MCF 10A (cell line): ENCODE results near the gene BCAS3. TPM values are rescaled to one million over a fixed set of nuclear protein-coding genes. Genes with fewer than 3 reads are reported as not detected.
A peak's percentile ranks its signal among the peaks of the same experiment; 100 is the strongest.

Experiments used
- BruUV-seq: library from RNA; stranded (reverse); fragments of 400-500 nt; replicated peaks from 2 replicates; lab custom pipeline; 2021; lab: Mats Ljungman, UMichigan
- CTCF ChIA-PET: fragments of 300-600 bp; sonication (Branson Sonifier 250); formaldehyde crosslinking; extraction: SDS; loops from one replicate; lab custom pipeline; 2021; ENCODE audit warnings: antibody characterized with exemption, inconsistent platforms; lab: Yijun Ruan, JAX
- POLR2A ChIA-PET: fragments of 300-600, 350-650 bp; sonication (Branson Sonifier 250); formaldehyde crosslinking; extraction: SDS; loops from one replicate; lab custom pipeline; 2020; ENCODE audit warnings: antibody characterized with exemption, inconsistent platforms; lab: Yijun Ruan, JAX
- DNase-seq: peaks from one replicate; pipeline ENCODE4 v3.0.0-alpha.2; 2018; ENCODE audit not compliant: unreplicated experiment
- H3K27ac Mint-ChIP-seq: one replicate; pipeline ENCODE4 v1.8.0; 2022; ENCODE audit warnings: mild to moderate bottlenecking, low read depth, mixed read lengths; ENCODE audit not compliant: unreplicated experiment
- H3K27me3 Mint-ChIP-seq: one replicate; pipeline ENCODE4 v1.8.0; 2022; ENCODE audit warnings: mixed read lengths; ENCODE audit not compliant: insufficient read depth, unreplicated experiment
- H3K36me3 Mint-ChIP-seq: one replicate; pipeline ENCODE4 v1.8.0; 2022; ENCODE audit warnings: mild to moderate bottlenecking, moderate library complexity, mixed read lengths; ENCODE audit not compliant: insufficient read depth, unreplicated experiment
- H3K4me1 Mint-ChIP-seq: one replicate; pipeline ENCODE4 v1.8.0; 2022; ENCODE audit warnings: mixed read lengths; ENCODE audit not compliant: insufficient read depth, unreplicated experiment
- H3K4me3 Mint-ChIP-seq: one replicate; pipeline ENCODE4 v1.8.0; 2022; ENCODE audit warnings: mild to moderate bottlenecking, moderate library complexity, mixed read lengths; ENCODE audit not compliant: unreplicated experiment
- H3K9me3 Mint-ChIP-seq: one replicate; pipeline ENCODE4 v1.8.0; 2022; ENCODE audit warnings: mixed read lengths; ENCODE audit not compliant: unreplicated experiment
- intact Hi-C: fragments of 100-400 bp; cut with micrococcal nuclease; formaldehyde crosslinking; loops from 2 replicates; pipeline ENCODE4 v1.14.1; 2022
- total RNA-seq: library from RNA; stranded (reverse); gene quantifications from 2 replicates; pipeline ENCODE4 v1.2.3, GENCODE V29; 2022
- TF ChIP-seq, protein P1 (sequence below): fragments of 200-600 bp; IDR thresholded peaks from one replicate; pipeline ENCODE4 v1.8.0; 2022; ENCODE audit warnings: antibody characterized with exemption, mild to moderate bottlenecking; ENCODE audit not compliant: unreplicated experiment

The BCAS3 gene
- total RNA-seq, 1 experiment from 2014 or later: 14.6 TPM

GRCh38 chr17:61401389-61402072 is 723.9 kb downstream of the BCAS3 start:
- Mint-ChIP-seq H3K4me1 (no peaks in the 10 kb centered on the region), H3K36me3 (peaks cover 5% of the 10 kb centered on the region), H3K4me3 (peak overlapping the region; percentile 76), H3K27ac (no peak overlapping the region), H3K9me3 (no peaks in the 10 kb centered on the region), H3K27me3 (no peaks in the 10 kb centered on the region)
- POLR2A ChIA-PET: interaction anchor here (0.6 kb wide), 1 partner anchor 432 kb away, joined by 3 read pairs; no protein-coding TSS in a partner anchor
- CTCF ChIA-PET: interaction anchor here (0.7 to 1.4 kb wide), 3 partner anchors 10 to 681 kb away, joined by 3 to 10 read pairs (median 3); no protein-coding TSS in a partner anchor
- intact Hi-C loops: no loop called here
- no TSS peak for BruUV-seq
- TF ChIP-seq, protein P1, sequence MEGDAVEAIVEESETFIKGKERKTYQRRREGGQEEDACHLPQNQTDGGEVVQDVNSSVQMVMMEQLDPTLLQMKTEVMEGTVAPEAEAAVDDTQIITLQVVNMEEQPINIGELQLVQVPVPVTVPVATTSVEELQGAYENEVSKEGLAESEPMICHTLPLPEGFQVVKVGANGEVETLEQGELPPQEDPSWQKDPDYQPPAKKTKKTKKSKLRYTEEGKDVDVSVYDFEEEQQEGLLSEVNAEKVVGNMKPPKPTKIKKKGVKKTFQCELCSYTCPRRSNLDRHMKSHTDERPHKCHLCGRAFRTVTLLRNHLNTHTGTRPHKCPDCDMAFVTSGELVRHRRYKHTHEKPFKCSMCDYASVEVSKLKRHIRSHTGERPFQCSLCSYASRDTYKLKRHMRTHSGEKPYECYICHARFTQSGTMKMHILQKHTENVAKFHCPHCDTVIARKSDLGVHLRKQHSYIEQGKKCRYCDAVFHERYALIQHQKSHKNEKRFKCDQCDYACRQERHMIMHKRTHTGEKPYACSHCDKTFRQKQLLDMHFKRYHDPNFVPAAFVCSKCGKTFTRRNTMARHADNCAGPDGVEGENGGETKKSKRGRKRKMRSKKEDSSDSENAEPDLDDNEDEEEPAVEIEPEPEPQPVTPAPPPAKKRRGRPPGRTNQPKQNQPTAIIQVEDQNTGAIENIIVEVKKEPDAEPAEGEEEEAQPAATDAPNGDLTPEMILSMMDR: no peak
- DNase-seq: no peak

DNA sequence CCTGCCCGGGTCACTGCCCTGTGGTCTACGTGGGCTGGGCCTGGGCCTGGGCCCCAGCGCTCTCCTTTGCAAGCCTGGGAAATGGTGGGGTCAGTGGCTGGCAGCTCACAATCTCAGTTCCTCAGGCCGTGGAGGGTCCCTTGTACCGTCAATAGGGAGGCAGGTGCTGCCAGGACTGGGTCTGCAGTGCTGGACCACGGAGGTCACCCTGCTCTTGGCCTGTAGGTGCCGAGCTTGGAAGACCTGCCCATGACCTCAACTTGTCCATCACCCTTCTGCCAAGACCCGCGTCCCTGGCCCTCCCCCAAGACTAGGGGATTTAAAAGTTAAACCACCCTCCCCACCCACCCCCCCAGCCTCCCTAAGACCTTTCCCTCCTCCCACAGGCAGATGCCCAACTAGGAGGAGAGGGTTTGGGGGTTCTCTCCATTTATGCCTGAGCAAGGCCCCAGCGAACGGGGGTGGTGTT is 724.5 kb downstream of the BCAS3 start:
- ChIA-PET POLR2A (no interaction called here), CTCF (interaction anchor here (0.7 to 0.8 kb wide), 3 partner anchors 11 to 682 kb away, joined by 3 to 4 read pairs (median 3); no protein-coding TSS in a partner anchor)
- DNase-seq: no peak
- Mint-ChIP-seq H3K4me3 (no peak overlapping the region), H3K9me3 (no peaks in the 10 kb centered on the region), H3K27ac (no peak overlapping the region), H3K36me3 (peaks cover 5% of the 10 kb centered on the region), H3K4me1 (no peaks in the 10 kb centered on the region), H3K27me3 (no peaks in the 10 kb centered on the region)
- TF ChIP-seq, protein P1: no peak
- BruUV-seq: no TSS peak
- intact Hi-C loops: no loop called here

DNA sequence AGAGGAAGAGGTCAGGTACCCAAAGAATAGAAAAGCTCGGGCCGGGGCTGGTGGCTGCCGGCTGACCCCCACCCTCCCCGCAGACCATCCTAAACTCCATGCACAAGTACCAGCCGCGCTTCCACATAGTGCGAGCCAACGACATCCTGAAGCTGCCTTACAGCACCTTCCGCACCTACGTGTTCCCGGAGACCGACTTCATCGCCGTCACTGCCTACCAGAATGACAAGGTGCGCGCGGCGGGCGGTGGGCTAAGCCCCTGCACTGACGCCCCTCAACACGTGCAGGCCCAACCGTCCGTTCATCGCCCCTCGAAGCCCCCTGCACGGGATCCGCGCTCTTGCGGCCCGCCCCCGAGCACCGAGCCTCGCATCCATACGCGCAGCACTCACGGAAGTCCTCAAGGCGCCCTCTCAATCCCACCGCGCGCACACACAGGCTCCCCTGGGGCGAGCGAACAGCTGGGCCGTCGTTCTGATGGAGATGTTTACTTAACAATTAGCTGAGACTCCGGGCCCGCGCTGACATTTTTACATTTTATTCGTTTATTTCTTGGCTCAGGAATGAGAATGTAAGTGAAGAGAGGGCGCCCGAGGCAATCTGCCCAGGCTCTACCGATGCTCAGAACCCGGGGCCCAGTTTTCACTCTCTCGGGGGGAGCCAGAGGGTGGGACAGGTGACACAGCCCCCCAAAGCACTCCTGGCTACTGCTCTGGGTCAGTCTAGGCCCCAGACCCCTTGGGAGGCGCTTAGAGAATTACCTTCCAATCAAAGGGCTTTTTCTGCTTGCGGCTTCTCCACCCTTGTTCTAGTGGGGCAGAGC is 725.5 kb downstream of the BCAS3 start:
- no peak for DNase-seq
- TF ChIP-seq, protein P1: no peak
- no TSS peak for BruUV-seq
- Mint-ChIP-seq H3K4me3 (no peak overlapping the region), H3K9me3 (no peaks in the 10 kb centered on the region), H3K27me3 (no peaks in the 10 kb centered on the region), H3K36me3 (peaks cover 5% of the 10 kb centered on the region), H3K4me1 (no peaks in the 10 kb centered on the region), H3K27ac (no peak overlapping the region)
- intact Hi-C loops: no loop called here
- CTCF ChIA-PET: interaction anchor here (0.5 to 0.7 kb wide), 3 partner anchors 9 to 173 kb away, joined by 4 to 5 read pairs (median 4); no protein-coding TSS in a partner anchor
- POLR2A ChIA-PET: interaction anchor here (0.7 kb wide), 1 partner anchor 509 kb away, joined by 3 read pairs; no protein-coding TSS in a partner anchor
